ENCODE measurements around the gene EXOSC7. TPM values are rescaled to one million over a fixed set of nuclear protein-coding genes. Genes with fewer than 3 reads are reported as not detected.

EXOSC7 gene
- 58.3 TPM for polyA plus RNA-seq (2013, experiment 1 of 4)
- 57.1 TPM for polyA plus RNA-seq (2013, experiment 2 of 4)
- polyA plus RNA-seq (2013, experiment 3 of 4), result 49.4 TPM
- 61.1 TPM for polyA plus RNA-seq (2013, experiment 4 of 4)

DNA sequence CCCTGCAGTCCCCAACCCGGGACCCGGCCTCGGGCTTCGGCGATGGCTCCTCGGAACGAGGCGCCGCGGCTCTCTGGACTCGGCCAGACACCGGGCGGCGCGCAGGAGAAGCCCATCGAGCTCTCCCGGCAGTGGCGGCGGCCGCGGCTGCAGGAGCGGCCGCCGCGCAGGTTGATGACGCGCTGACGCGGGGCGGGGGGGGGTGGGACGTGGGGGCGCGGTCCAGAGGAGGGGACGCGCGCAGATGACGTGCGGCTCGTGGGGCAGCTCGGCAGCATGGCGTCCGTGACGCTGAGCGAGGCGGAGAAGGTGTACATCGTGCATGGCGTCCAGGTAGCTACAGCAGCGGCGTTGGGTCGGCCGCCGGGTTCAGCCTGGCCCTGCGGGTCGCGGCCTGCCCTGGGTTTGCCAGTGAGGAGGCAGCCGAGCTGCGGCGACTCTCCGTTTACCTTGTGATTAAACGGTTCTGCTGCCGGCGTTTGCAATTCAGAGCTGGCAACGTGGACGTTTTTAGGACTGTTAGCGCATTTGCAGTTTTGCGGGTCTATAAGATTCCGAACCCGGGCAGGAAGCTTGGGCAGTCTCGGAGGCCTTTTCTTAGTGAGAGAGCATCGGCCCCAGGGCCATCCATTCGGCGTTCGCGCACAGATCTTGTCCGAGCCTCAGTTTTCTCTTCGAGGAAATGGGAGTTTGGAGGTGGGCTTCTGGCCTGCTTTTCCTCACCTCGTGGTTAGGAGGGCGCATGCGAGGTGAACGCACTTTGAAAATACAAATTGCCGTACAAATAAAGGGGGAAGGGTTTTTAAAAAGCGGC lies at the start of gene EXOSC7, which contains the start of gene ZDHHC3:
Gene EXOSC7, plus strand, starts transcription at position 243 of the 814 bp plus-strand sequence. Its CDS starts 34 bp downstream, at position 277.
Gene ZDHHC3, minus strand, starts transcription at position 173 of the 814 bp plus-strand sequence. CDS start 16,738 bp downstream, outside the sequence.
- peaks cover 8% of the 10 kb centered on the region for H3K4me1 ChIP-seq (ENCODE audit: control insufficient read depth, insufficient read depth, low read length)
- H3K27me3 ChIP-seq (ENCODE audit: control insufficient read depth, insufficient read depth, low read length, poor library complexity, severe bottlenecking), result no peaks in the 10 kb centered on the region
- H3K9me3 ChIP-seq (ENCODE audit: control insufficient read depth, low read length), result no peaks in the 10 kb centered on the region
- peak within 1 kb of the TSS; percentile 76 for H3K27ac ChIP-seq (ENCODE audit: insufficient read depth, low read depth, low read length, poor library complexity, severe bottlenecking)
- peak within 1 kb of the TSS; percentile 100 for H3K4me3 ChIP-seq (ENCODE audit: insufficient read depth, low read depth, low read length)
- no peaks in the 10 kb centered on the region for H3K36me3 ChIP-seq (ENCODE audit: control insufficient read depth, insufficient read depth, low read length)
- 0 to 1% methylated on average over 82 of the region's 82 CpGs for WGBS, 2 experiments

GRCh38 chr3:44926921-44927320 lies 49.1 kb upstream of the EXOSC7 start:
- Histone ChIP-seq H3K27ac (ENCODE audit: insufficient read depth, low read depth, low read length, poor library complexity, severe bottlenecking) (no peak overlapping the region), H3K4me3 (ENCODE audit: insufficient read depth, low read depth, low read length) (no peak overlapping the region), H3K27me3 (ENCODE audit: control insufficient read depth, insufficient read depth, low read length, poor library complexity, severe bottlenecking) (no peaks in the 10 kb centered on the region), H3K4me1 (ENCODE audit: control insufficient read depth, insufficient read depth, low read length) (peaks cover 3% of the 10 kb centered on the region), H3K9me3 (ENCODE audit: control insufficient read depth, low read length) (no peaks in the 10 kb centered on the region), H3K36me3 (ENCODE audit: control insufficient read depth, insufficient read depth, low read length) (peaks cover 2% of the 10 kb centered on the region)
- 96 to 97% methylated on average over 7 of the region's 7 CpGs for WGBS, 2 experiments

- Histone ChIP-seq H3K27ac (ENCODE audit: insufficient read depth, low read depth, low read length, poor library complexity, severe bottlenecking) (no peak overlapping the region), H3K4me3 (ENCODE audit: insufficient read depth, low read depth, low read length) (no peak overlapping the region), H3K27me3 (ENCODE audit: control insufficient read depth, insufficient read depth, low read length, poor library complexity, severe bottlenecking) (no peaks in the 10 kb centered on the region), H3K36me3 (ENCODE audit: control insufficient read depth, insufficient read depth, low read length) (peaks cover 2% of the 10 kb centered on the region), H3K4me1 (ENCODE audit: control insufficient read depth, insufficient read depth, low read length) (peaks cover 6% of the 10 kb centered on the region), H3K9me3 (ENCODE audit: control insufficient read depth, low read length) (no peaks in the 10 kb centered on the region)
- 94 to 97% methylated on average over 7 of the region's 7 CpGs for WGBS, 2 experiments
These were observed 48.7 kb upstream of the EXOSC7 start for GRCh38 chr3:44927371-44927770.

- H3K9me3 ChIP-seq (ENCODE audit: control insufficient read depth, low read length), result no peaks in the 10 kb centered on the region
- H3K4me1 ChIP-seq (ENCODE audit: control insufficient read depth, insufficient read depth, low read length), result peaks cover 10% of the 10 kb centered on the region
- no peak overlapping the region for H3K27ac ChIP-seq (ENCODE audit: insufficient read depth, low read depth, low read length, poor library complexity, severe bottlenecking)
- 93 to 95% methylated on average over 5 of the region's 5 CpGs for WGBS, 2 experiments
- no peak overlapping the region for H3K4me3 ChIP-seq (ENCODE audit: insufficient read depth, low read depth, low read length)
- no peaks in the 10 kb centered on the region for H3K27me3 ChIP-seq (ENCODE audit: control insufficient read depth, insufficient read depth, low read length, poor library complexity, severe bottlenecking)
- H3K36me3 ChIP-seq (ENCODE audit: control insufficient read depth, insufficient read depth, low read length), result peaks cover 6% of the 10 kb centered on the region
These were observed 46.3 kb upstream of the EXOSC7 start for GRCh38 chr3:44929782-44930181.

GRCh38 chr3:44930911-44931310 lies 45.1 kb upstream of the EXOSC7 start:
- H3K4me1 ChIP-seq (ENCODE audit: control insufficient read depth, insufficient read depth, low read length), result peaks cover 10% of the 10 kb centered on the region
- no peak overlapping the region for H3K4me3 ChIP-seq (ENCODE audit: insufficient read depth, low read depth, low read length)
- H3K9me3 ChIP-seq (ENCODE audit: control insufficient read depth, low read length), result no peaks in the 10 kb centered on the region
- peaks cover 12% of the 10 kb centered on the region for H3K36me3 ChIP-seq (ENCODE audit: control insufficient read depth, insufficient read depth, low read length)
- no peak overlapping the region for H3K27ac ChIP-seq (ENCODE audit: insufficient read depth, low read depth, low read length, poor library complexity, severe bottlenecking)
- WGBS, 2 experiments, result 92 to 98% methylated on average over 2 of the region's 2 CpGs
- H3K27me3 ChIP-seq (ENCODE audit: control insufficient read depth, insufficient read depth, low read length, poor library complexity, severe bottlenecking), result no peaks in the 10 kb centered on the region

GRCh38 chr3:44931791-44932190 lies 44.3 kb upstream of the EXOSC7 start:
- 97% methylated on average over 2 of the region's 2 CpGs for WGBS, 2 experiments
- peaks cover 10% of the 10 kb centered on the region for H3K4me1 ChIP-seq (ENCODE audit: control insufficient read depth, insufficient read depth, low read length)
- H3K36me3 ChIP-seq (ENCODE audit: control insufficient read depth, insufficient read depth, low read length), result peaks cover 12% of the 10 kb centered on the region
- no peaks in the 10 kb centered on the region for H3K27me3 ChIP-seq (ENCODE audit: control insufficient read depth, insufficient read depth, low read length, poor library complexity, severe bottlenecking)
- H3K9me3 ChIP-seq (ENCODE audit: control insufficient read depth, low read length), result no peaks in the 10 kb centered on the region
- no peak overlapping the region for H3K4me3 ChIP-seq (ENCODE audit: insufficient read depth, low read depth, low read length)
- H3K27ac ChIP-seq (ENCODE audit: insufficient read depth, low read depth, low read length, poor library complexity, severe bottlenecking), result no peak overlapping the region

DNA sequence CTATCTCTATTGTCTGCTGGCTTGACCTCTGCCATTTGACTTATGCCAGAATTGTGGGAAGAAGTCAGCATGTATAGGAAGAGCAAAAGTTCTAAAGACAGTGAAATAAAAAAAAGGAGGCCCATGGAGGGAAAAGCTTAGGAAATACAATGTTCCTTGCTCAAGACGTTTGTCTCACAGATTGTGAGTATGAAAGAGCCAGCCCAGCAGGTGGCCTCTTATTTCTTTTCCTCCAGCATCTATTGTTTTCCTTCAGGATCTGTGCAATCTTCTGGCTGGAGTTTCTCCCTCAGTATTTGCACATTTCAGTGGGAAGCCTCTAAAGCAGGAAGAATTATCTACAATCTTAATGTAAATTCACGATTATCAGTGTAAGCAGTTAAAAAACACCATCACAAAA lies 43.8 kb upstream of the EXOSC7 start:
- Histone ChIP-seq H3K4me1 (ENCODE audit: control insufficient read depth, insufficient read depth, low read length) (peaks cover 10% of the 10 kb centered on the region), H3K27ac (ENCODE audit: insufficient read depth, low read depth, low read length, poor library complexity, severe bottlenecking) (no peak overlapping the region), H3K36me3 (ENCODE audit: control insufficient read depth, insufficient read depth, low read length) (peaks cover 12% of the 10 kb centered on the region), H3K9me3 (ENCODE audit: control insufficient read depth, low read length) (no peaks in the 10 kb centered on the region), H3K4me3 (ENCODE audit: insufficient read depth, low read depth, low read length) (no peak overlapping the region), H3K27me3 (ENCODE audit: control insufficient read depth, insufficient read depth, low read length, poor library complexity, severe bottlenecking) (no peaks in the 10 kb centered on the region)
- 63 to 68% methylated on average over 2 of the region's 2 CpGs for WGBS, 2 experiments

- Histone ChIP-seq H3K9me3 (ENCODE audit: control insufficient read depth, low read length) (no peaks in the 10 kb centered on the region), H3K4me3 (ENCODE audit: insufficient read depth, low read depth, low read length) (no peak overlapping the region), H3K36me3 (ENCODE audit: control insufficient read depth, insufficient read depth, low read length) (peaks cover 12% of the 10 kb centered on the region), H3K27me3 (ENCODE audit: control insufficient read depth, insufficient read depth, low read length, poor library complexity, severe bottlenecking) (no peaks in the 10 kb centered on the region), H3K4me1 (ENCODE audit: control insufficient read depth, insufficient read depth, low read length) (peaks cover 10% of the 10 kb centered on the region), H3K27ac (ENCODE audit: insufficient read depth, low read depth, low read length, poor library complexity, severe bottlenecking) (no peak overlapping the region)
- 93 to 94% methylated on average over 14 of the region's 14 CpGs for WGBS, 2 experiments
These were observed 42.8 kb upstream of the EXOSC7 start for GRCh38 chr3:44932986-44933944.

DNA sequence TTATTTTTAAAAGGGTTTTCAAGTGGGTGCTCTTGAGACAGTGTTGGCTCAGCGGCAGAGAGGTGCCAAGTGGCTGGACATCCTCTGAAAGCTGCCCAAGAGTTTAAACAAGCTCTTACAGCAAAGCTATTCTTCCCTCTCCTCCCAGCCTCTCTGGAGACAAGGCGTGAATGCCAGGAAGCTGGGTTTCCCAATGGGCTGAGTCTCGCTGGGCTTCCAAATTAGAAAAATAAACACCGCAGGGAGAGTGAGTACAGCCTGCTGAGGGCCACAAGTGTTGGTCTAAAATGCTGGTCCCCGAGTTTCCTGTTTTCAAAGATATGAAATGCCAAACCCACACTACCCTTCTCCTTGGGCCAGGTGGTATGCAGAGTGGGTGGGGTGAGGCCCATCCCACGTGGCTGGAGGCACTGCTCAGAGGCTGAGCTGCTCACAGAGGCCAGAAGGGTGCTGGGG lies 36.4 kb upstream of the EXOSC7 start:
- H3K36me3 ChIP-seq (ENCODE audit: control insufficient read depth, insufficient read depth, low read length), result peaks cover 16% of the 10 kb centered on the region
- H3K4me1 ChIP-seq (ENCODE audit: control insufficient read depth, insufficient read depth, low read length), result no peaks in the 10 kb centered on the region
- H3K4me3 ChIP-seq (ENCODE audit: insufficient read depth, low read depth, low read length), result no peak overlapping the region
- H3K27ac ChIP-seq (ENCODE audit: insufficient read depth, low read depth, low read length, poor library complexity, severe bottlenecking), result no peak overlapping the region
- H3K9me3 ChIP-seq (ENCODE audit: control insufficient read depth, low read length), result no peaks in the 10 kb centered on the region
- no peaks in the 10 kb centered on the region for H3K27me3 ChIP-seq (ENCODE audit: control insufficient read depth, insufficient read depth, low read length, poor library complexity, severe bottlenecking)
- 90 to 95% methylated on average over 6 of the region's 6 CpGs for WGBS, 2 experiments

Measured in ectodermal cell (in vitro differentiated cells).